ENCODE results near the gene MMP28. TPM values are rescaled to one million over a fixed set of nuclear protein-coding genes. Genes with fewer than 3 reads are reported as not detected.

MMP28 gene
- total RNA-seq, 4 donors from 2014 or later, result 104 to 368 (median 128) TPM

GRCh38 chr17:35726127-35726952 lies 69.1 kb downstream of the MMP28 start:
- intact Hi-C loops (cut with DNase I; ENCODE audit: low total_unique reads), result no loop called here
- no peak for TF ChIP-seq POLR2AphosphoS5 (IDR thresholded peaks at IDR 0.05)
- no peak for TF ChIP-seq EP300 (IDR thresholded peaks at IDR 0.05; ENCODE audit: low read depth)
- TF ChIP-seq POLR2A (IDR thresholded peaks at IDR 0.05), result no peak
- no peak for TF ChIP-seq CTCF (IDR thresholded peaks at IDR 0.05)
- no peaks in the 10 kb centered on the region for H3K9me3 ChIP-seq
- in situ Hi-C loops (cut with MboI; ENCODE audit: low pct_ligation_motif_present in 1 of 4, low pct_unique_long_range_greater_than_20kb in 1 of 4, low sequenced_read_pairs in 3 of 4), result loop anchor here (25.0 kb wide), 3 partner anchors 114 to 589 kb away; partner anchors contain the start of genes NLE1 (in 1 of the 4) and UNC45B (in 1 of the 4)
- peaks cover 4 to 19% (median 11%) of the 10 kb centered on the region in 4 donors for H3K4me1 ChIP-seq
- peaks cover 0 to 27% (median 13%) of the 10 kb centered on the region in 4 donors for H3K36me3 ChIP-seq
- WGBS, 2 donors (ENCODE audit: low coverage in 1 of 2), result 42% methylated on average over 6 of the region's 6 CpGs; no CpG with 5 or more reads in 1 of the 2 donors
- no peak overlapping the region for H3K4me3 ChIP-seq
- H3K27ac ChIP-seq, result no peak overlapping the region
- peaks cover 1% of the 10 kb centered on the region for H3K27me3 ChIP-seq
- DNase-seq, result peak; percentile 50

- in situ Hi-C loops (cut with MboI; ENCODE audit: low pct_ligation_motif_present in 1 of 4, low pct_unique_long_range_greater_than_20kb in 1 of 4, low sequenced_read_pairs in 3 of 4), result loop anchor here (25.0 kb wide), 3 partner anchors 113 to 588 kb away; partner anchors contain the start of genes NLE1 (in 1 of the 4) and UNC45B (in 1 of the 4)
- H3K36me3 ChIP-seq, result peaks cover 0 to 27% (median 13%) of the 10 kb centered on the region in 4 donors
Measured at GRCh38 chr17:35725802-35726126, 69.7 kb downstream of the MMP28 start.

GRCh38 chr17:35725058-35725457 lies 70.4 kb downstream of the MMP28 start:
- TF ChIP-seq CTCF (IDR thresholded peaks at IDR 0.05) (no peak), POLR2AphosphoS5 (IDR thresholded peaks at IDR 0.05) (no peak), EP300 (IDR thresholded peaks at IDR 0.05; ENCODE audit: low read depth) (no peak), POLR2A (IDR thresholded peaks at IDR 0.05) (no peak)
- in situ Hi-C loops (cut with MboI; ENCODE audit: low pct_ligation_motif_present in 1 of 4, low pct_unique_long_range_greater_than_20kb in 1 of 4, low sequenced_read_pairs in 3 of 4) (loop anchor here (25.0 kb wide), 3 partner anchors 113 to 588 kb away; partner anchors contain the start of genes NLE1 (in 1 of the 4) and UNC45B (in 1 of the 4)), intact Hi-C loops (cut with DNase I; ENCODE audit: low total_unique reads) (no loop called here)
- no peaks in the 10 kb centered on the region for H3K9me3 ChIP-seq
- H3K4me1 ChIP-seq, result peaks cover 0 to 9% (median 4%) of the 10 kb centered on the region in 4 donors
- 96 to 100% methylated on average over 1 to 4 of the region's 4 CpGs for WGBS, 2 donors (ENCODE audit: low coverage in 1 of 2)
- no peak for DNase-seq
- H3K27me3 ChIP-seq, result no peaks in the 10 kb centered on the region
- no peak overlapping the region for H3K27ac ChIP-seq
- H3K36me3 ChIP-seq, result peaks cover 0 to 29% (median 13%) of the 10 kb centered on the region in 4 donors
- no peak overlapping the region for H3K4me3 ChIP-seq

More at GRCh38 chr17:35725802-35726126, 69.7 kb downstream of the MMP28 start:
- H3K4me3 ChIP-seq, result no peak overlapping the region
- no peaks in the 10 kb centered on the region for H3K9me3 ChIP-seq
- H3K27ac ChIP-seq, result no peak overlapping the region
- intact Hi-C loops (cut with DNase I; ENCODE audit: low total_unique reads), result no loop called here
- DNase-seq, result no peak
- peaks cover 0 to 13% (median 5%) of the 10 kb centered on the region in 4 donors for H3K4me1 ChIP-seq
- TF ChIP-seq EP300 (IDR thresholded peaks at IDR 0.05; ENCODE audit: low read depth) (no peak), POLR2AphosphoS5 (IDR thresholded peaks at IDR 0.05) (no peak), CTCF (IDR thresholded peaks at IDR 0.05) (no peak)
- no peaks in the 10 kb centered on the region for H3K27me3 ChIP-seq
- WGBS, 2 donors (ENCODE audit: low coverage in 1 of 2), result 85% methylated on average over 2 of the region's 2 CpGs; no CpG with 5 or more reads in 1 of the 2 donors

GRCh38 chr17:35723735-35724134 lies 71.7 kb downstream of the MMP28 start:
- H3K36me3 ChIP-seq, result peaks cover 0 to 41% (median 13%) of the 10 kb centered on the region in 4 donors
- intact Hi-C loops (cut with DNase I; ENCODE audit: low total_unique reads), result no loop called here
- TF ChIP-seq CTCF (IDR thresholded peaks at IDR 0.05) (no peak), EP300 (IDR thresholded peaks at IDR 0.05; ENCODE audit: low read depth) (no peak), POLR2AphosphoS5 (IDR thresholded peaks at IDR 0.05) (no peak), POLR2A (IDR thresholded peaks at IDR 0.05) (no peak)
- H3K4me1 ChIP-seq, result peaks cover 0 to 9% (median 4%) of the 10 kb centered on the region in 4 donors
- H3K27ac ChIP-seq, result no peak overlapping the region
- WGBS, 2 donors (ENCODE audit: low coverage in 1 of 2), result 97% methylated on average over 2 of the region's 2 CpGs; no CpG with 5 or more reads in 1 of the 2 donors
- no peaks in the 10 kb centered on the region for H3K9me3 ChIP-seq
- DNase-seq, result no peak
- H3K27me3 ChIP-seq, result no peaks in the 10 kb centered on the region
- H3K4me3 ChIP-seq, result no peak overlapping the region
- in situ Hi-C loops (cut with MboI; ENCODE audit: low pct_ligation_motif_present in 1 of 4, low pct_unique_long_range_greater_than_20kb in 1 of 4, low sequenced_read_pairs in 3 of 4), result no loop called here

Measured in transverse colon (tissue), 4 donors.